ENCODE results near the gene ACIN1. TPM values are rescaled to one million over a fixed set of nuclear protein-coding genes. Genes with fewer than 3 reads are reported as not detected.
A peak's percentile ranks its signal among the peaks of the same experiment; 100 is the strongest.

Gene ACIN1
- total and polyA plus RNA-seq, 9 of the 15 experiments (the other 6 are each of a cell fraction or from before 2014, with no cell fraction given) = 5.0 to 196 (median 129) TPM

DNA sequence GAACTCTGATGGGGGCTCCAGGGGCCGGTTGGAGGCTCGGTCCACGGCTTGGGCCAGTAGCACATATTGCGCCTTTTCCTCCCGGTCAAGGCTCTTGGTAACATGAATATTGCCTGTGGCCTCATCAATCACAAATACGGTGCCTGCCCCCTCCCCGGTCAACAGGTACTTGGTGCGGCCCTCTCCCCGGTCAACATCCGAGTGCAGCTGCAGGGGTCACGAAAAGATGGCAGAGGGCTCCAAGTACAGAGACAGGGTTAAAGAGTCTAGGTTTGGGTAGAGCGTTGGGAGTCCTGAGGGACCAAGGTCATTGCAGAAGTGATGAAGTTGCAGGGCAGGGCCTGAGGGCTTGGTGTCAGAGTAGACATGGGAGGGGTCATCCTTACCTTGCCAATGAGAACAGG is 39.8 kb downstream of the ACIN1 start:
- ATAC-seq (no peak), DNase-seq (ENCODE audit: extremely low read depth in 1 of 4, low spot score in 3 of 4) (no peak), FAIRE-seq (no peak)
- CTCF ChIA-PET (ENCODE audit: low intra/inter-chr PET ratio) = interaction anchor here (1.3 to 9.2 kb wide), 3 partner anchors 60 to 81 kb away, joined by 6 to 141 read pairs (median 45); no protein-coding TSS in a partner anchor
- H3K9me1 ChIP-seq (ENCODE audit: control insufficient read depth, insufficient read depth, low read length) = no peaks in the 10 kb centered on the region
- WGBS (ENCODE audit: insufficient coverage, low coverage, missing lambda C conversion rate) = 94% methylated on average over 11 of the region's 12 CpGs
- BruUV-seq (replicated peaks) = no TSS peak
- H3K4me1 ChIP-seq (replicated peaks in 1 of 2; ENCODE audit: control insufficient read depth in 2 of 2, insufficient read depth in 2 of 2, low read length in 2 of 2) = peaks cover 11 to 51% of the 10 kb centered on the region in 2 experiments
- in situ Hi-C loops (cut with MboI) = no loop called here
- H3K4me3 ChIP-seq = no peak overlapping the region
- H3K79me2 ChIP-seq (ENCODE audit: control insufficient read depth, insufficient read depth, low read length) = no peaks in the 10 kb centered on the region; the same call in 2 of the 3 replicates
- peaks cover 16% of the 10 kb centered on the region; the same call in 2 of the 3 replicates for H3K36me3 ChIP-seq (ENCODE audit: control insufficient read depth, insufficient read depth, low read length)
- 0 out of 2 replicates have a peak, but pooled peaks cover 2% of the 10 kb centered on the region for H4K20me1 ChIP-seq (replicated peaks; ENCODE audit: control insufficient read depth, insufficient read depth, low read length)
- no peak overlapping the region for H3K27ac ChIP-seq (ENCODE audit: extremely low read depth, low read depth, low read length)
- intact Hi-C loops (cut with micrococcal nuclease) = no loop called here
- POLR2A ChIA-PET = interaction anchor here (0.6 to 2.0 kb wide), 4 partner anchors 48 to 69 kb away, joined by 3 to 14 read pairs (median 8); no protein-coding TSS in a partner anchor
- no peaks in the 10 kb centered on the region for H3K27me3 ChIP-seq (ENCODE audit: control insufficient read depth in 2 of 2, insufficient read depth in 2 of 2, low read length in 2 of 2)
- no peaks in the 10 kb centered on the region for H3K9me3 ChIP-seq (replicated peaks; ENCODE audit: control insufficient read depth, insufficient read depth, low read depth, low read length)
- H3K9ac ChIP-seq (ENCODE audit: insufficient read depth in 1 of 2, low read depth in 2 of 2, low read length in 2 of 2) = 0 out of 4 replicates have a peak overlapping the region, but pooled peaks of 1 of the 2 experiments have one; percentile 20
- no peak overlapping the region for H2AFZ ChIP-seq (ENCODE audit: low read depth, low read length)
- no peak overlapping the region for H3K4me2 ChIP-seq (ENCODE audit: insufficient read depth, low read length)
- TF ChIP-seq, protein P1, sequence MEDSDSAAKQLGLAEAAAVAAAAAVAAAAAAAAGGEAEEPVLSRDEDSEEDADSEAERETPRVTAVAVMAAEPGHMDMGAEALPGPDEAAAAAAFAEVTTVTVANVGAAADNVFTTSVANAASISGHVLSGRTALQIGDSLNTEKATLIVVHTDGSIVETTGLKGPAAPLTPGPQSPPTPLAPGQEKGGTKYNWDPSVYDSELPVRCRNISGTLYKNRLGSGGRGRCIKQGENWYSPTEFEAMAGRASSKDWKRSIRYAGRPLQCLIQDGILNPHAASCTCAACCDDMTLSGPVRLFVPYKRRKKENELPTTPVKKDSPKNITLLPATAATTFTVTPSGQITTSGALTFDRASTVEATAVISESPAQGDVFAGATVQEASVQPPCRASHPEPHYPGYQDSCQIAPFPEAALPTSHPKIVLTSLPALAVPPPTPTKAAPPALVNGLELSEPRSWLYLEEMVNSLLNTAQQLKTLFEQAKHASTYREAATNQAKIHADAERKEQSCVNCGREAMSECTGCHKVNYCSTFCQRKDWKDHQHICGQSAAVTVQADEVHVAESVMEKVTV (CRISPR knock-in tag; IDR thresholded peaks at IDR 0.05) = no peak
- no peak for TF ChIP-seq PHB2 (IDR thresholded peaks at IDR 0.05; ENCODE audit: low read depth)
- TF ChIP-seq ZNF217 (CRISPR knock-in tag; IDR thresholded peaks at IDR 0.05) = no peak
- TF ChIP-seq, protein P2, sequence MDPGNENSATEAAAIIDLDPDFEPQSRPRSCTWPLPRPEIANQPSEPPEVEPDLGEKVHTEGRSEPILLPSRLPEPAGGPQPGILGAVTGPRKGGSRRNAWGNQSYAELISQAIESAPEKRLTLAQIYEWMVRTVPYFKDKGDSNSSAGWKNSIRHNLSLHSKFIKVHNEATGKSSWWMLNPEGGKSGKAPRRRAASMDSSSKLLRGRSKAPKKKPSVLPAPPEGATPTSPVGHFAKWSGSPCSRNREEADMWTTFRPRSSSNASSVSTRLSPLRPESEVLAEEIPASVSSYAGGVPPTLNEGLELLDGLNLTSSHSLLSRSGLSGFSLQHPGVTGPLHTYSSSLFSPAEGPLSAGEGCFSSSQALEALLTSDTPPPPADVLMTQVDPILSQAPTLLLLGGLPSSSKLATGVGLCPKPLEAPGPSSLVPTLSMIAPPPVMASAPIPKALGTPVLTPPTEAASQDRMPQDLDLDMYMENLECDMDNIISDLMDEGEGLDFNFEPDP (CRISPR knock-in tag; IDR thresholded peaks at IDR 0.05) = no peak
- TF ChIP-seq ZFP30 (CRISPR knock-in tag; IDR thresholded peaks at IDR 0.05; ENCODE audit: borderline replicate concordance) = no peak
- no peak for TF ChIP-seq HDAC8 (tag; IDR thresholded peaks at IDR 0.05)
- TF ChIP-seq PPARD (CRISPR knock-in tag; IDR thresholded peaks at IDR 0.05) = no peak
- TF ChIP-seq TEAD2 (tag; IDR thresholded peaks at IDR 0.05) = no peak
- TF ChIP-seq DACH1 (IDR thresholded peaks at IDR 0.05; ENCODE audit: partially characterized antibody) = no peak
- no peak for TF ChIP-seq ZFP1 (CRISPR knock-in tag; IDR thresholded peaks at IDR 0.05)
- TF ChIP-seq HDAC6 (IDR thresholded peaks at IDR 0.05; ENCODE audit: low read depth, low read length) = no peak
- TF ChIP-seq, protein P3, sequence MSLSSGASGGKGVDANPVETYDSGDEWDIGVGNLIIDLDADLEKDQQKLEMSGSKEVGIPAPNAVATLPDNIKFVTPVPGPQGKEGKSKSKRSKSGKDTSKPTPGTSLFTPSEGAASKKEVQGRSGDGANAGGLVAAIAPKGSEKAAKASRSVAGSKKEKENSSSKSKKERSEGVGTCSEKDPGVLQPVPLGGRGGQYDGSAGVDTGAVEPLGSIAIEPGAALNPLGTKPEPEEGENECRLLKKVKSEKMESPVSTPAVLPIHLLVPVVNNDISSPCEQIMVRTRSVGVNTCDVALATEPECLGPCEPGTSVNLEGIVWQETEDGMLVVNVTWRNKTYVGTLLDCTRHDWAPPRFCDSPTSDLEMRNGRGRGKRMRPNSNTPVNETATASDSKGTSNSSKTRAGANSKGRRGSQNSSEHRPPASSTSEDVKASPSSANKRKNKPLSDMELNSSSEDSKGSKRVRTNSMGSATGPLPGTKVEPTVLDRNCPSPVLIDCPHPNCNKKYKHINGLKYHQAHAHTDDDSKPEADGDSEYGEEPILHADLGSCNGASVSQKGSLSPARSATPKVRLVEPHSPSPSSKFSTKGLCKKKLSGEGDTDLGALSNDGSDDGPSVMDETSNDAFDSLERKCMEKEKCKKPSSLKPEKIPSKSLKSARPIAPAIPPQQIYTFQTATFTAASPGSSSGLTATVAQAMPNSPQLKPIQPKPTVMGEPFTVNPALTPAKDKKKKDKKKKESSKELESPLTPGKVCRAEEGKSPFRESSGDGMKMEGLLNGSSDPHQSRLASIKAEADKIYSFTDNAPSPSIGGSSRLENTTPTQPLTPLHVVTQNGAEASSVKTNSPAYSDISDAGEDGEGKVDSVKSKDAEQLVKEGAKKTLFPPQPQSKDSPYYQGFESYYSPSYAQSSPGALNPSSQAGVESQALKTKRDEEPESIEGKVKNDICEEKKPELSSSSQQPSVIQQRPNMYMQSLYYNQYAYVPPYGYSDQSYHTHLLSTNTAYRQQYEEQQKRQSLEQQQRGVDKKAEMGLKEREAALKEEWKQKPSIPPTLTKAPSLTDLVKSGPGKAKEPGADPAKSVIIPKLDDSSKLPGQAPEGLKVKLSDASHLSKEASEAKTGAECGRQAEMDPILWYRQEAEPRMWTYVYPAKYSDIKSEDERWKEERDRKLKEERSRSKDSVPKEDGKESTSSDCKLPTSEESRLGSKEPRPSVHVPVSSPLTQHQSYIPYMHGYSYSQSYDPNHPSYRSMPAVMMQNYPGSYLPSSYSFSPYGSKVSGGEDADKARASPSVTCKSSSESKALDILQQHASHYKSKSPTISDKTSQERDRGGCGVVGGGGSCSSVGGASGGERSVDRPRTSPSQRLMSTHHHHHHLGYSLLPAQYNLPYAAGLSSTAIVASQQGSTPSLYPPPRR (CRISPR knock-in tag; IDR thresholded peaks at IDR 0.05; ENCODE audit: borderline replicate concordance) = no peak
- TF ChIP-seq, protein P4, sequence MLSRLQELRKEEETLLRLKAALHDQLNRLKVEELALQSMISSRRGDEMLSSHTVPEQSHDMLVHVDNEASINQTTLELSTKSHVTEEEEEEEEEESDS (CRISPR knock-in tag; IDR thresholded peaks at IDR 0.05) = no peak
- TF ChIP-seq RAD21 (CRISPR knock-in tag; conservative IDR thresholded peaks at IDR 0.05 in 1 of 2, IDR thresholded peaks at IDR 0.05 in 1 of 2) = no peak
- TF ChIP-seq BCL6 (CRISPR knock-in tag; IDR thresholded peaks at IDR 0.05) = no peak

Data from K562 (cell line).